ENCODE data around the gene LBHD1.
A peak's percentile ranks its signal among the peaks of the same experiment; 100 is the strongest.
"Not testable (repeated sequence)": the region's sequence is repeated elsewhere in the genome, so short reads cannot be mapped to it uniquely, and the experiment has no call there.

Gene LBHD1

GRCh38 chr11:62694455-62695167, 22.5 kb upstream of the LBHD1 start:
- DNase-seq (ENCODE audit: low spot score): peak; percentile 82

DNA sequence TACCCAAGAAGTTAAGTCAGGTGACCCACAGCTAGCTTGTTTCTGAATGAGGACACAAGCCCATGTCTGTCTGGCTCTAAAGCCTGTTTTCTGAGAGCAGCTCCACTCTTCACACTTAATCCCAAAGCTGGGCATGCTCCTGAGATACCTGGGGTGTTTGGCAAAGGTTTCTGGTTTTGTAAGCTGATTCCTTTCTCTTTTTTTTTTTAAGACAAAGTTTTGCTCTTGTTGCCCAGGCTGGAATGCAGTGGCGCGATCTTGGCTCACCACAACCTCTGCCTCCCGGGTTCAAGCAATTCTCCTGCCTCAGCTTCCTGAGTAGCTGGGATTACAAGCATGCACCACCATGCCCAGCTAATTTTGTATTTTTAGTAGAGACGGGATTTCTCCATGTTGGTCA, 21.6 kb upstream of the LBHD1 start:
- not testable (repeated sequence) for DNase-seq (ENCODE audit: low spot score)

- DNase-seq (ENCODE audit: low spot score): no peak
These were observed 17.5 kb upstream of the LBHD1 start, which contains the start of gene LRRN4CL for GRCh38 chr11:62689421-62690183. LRRN4CL (minus strand) TSS chr11:62689530; CDS start chr11:62688508, 1,022 bp downstream.

- DNase-seq (ENCODE audit: low spot score): no peak
These were observed 16.4 kb upstream of the LBHD1 start for GRCh38 chr11:62688491-62688890.

DNA sequence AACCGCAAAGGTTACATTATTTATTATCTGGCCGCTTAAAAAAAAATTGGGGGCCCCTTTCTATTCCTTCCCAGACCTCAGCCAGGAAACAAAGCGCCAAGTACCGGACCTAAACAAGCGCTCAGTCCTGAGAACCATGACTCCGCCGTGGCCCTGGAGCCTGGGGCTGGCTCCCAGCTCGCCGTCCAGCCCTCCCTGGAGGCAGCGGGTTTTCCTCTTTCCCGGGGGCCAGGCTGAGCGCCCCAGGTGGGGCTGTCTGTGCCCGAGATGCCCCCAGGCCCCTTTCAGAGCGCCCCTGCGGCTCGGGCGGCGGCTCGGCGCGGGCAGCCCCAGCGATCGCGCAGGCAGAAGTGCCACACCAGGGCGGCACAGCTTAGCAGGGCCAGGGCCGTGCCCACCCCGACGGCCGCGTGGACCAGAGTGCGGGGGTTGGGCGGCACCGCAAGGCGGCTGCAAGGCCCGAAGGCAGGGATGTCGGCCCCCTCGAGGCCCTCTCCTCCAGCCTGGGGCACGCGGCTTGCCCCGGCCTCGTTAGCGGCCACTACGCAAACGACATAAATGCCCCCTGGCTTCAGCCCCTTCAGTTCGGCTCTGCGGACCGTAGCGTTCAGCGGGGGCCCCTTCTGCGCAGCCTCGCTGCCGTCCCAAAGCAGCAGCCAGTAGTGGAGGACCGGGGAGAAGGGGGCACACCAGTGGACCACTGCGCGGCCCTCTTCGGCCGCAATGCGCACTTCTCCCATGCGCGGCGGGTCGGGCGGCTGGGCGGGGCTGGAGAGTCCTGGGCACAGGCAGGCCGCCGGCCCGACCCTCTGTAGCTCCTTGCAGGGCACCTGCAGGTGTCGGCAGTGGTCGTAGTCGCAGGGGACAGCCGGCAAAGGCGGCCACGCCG, 15.7 kb upstream of the LBHD1 start:
- no peak for DNase-seq (ENCODE audit: low spot score)

DNA sequence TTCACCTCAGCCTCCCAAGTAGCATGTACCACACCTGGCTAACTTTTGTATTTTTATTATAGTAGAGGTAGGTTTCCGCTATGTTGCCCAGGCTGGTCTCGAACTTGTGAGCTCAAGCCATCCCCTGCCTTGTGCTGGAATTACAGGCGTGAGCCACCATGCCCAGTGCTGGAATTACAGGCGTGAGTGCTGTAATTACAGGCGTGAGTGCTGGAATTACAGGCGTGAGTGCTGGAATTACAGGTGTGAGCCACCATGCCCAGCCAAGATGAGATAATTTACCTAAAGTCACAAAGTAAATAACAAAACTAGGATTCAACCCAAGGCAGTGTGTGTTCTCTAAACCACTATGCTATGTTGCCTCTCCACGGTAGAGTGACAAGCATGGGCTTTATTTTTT, 10.5 kb upstream of the LBHD1 start:
- DNase-seq (ENCODE audit: low spot score): no peak

- DNase-seq (ENCODE audit: low spot score): peak; percentile 79
These were observed 8.8 kb upstream of the LBHD1 start for GRCh38 chr11:62680825-62681240.

DNA sequence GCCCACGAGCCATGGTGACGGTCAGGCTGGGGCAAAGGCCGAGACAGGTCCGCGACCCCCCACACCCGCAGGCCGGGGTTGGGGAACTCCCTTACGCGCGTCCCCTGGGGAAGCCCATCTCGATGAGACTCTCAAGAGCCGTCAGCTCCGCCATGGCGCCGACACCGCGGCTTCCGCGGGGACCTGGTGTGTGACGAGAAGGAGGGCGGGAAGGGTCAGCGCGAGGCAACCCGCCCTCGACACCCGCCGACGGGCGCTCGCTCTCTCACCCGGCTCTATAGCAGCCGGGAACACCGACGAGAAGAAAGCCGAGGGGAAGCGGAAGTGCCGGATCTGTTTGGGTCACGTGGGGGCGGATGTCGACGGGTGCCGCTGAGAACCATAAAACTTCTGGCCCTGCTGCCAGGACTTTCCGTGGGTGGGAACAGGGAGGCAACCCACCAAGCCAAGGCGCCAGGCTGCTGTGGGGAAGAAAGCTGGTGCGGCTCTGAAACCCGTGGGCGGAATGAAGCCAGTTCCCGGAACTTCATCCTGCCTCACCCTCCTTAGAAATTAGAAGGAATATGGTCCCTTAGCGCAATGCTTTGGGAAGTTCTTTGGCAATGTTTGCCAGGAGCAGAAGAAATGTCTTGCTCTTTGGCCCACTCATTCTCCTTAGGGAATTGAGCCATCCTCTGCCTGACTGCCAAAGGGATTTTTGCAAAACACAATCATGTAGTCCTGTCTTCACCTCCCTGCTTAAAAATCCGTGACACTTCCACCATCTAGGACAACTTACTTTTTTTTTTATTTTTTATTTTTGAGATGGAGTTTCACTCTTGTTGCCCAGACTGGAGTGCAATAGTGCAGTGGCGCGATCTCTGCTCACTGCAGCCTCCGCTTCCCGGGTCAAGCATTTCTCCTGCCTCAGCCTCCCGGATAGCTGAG, 7.0 kb upstream of the LBHD1 start, which contains the start of gene UBXN1:
Gene UBXN1, minus strand, starts transcription at position 304 of the 927 bp plus-strand sequence. Its CDS starts 150 bp downstream, at position 154.
- peak; percentile 90 for DNase-seq (ENCODE audit: low spot score)

GRCh38 chr11:62678433-62678769, 6.3 kb upstream of the LBHD1 start:
- DNase-seq (ENCODE audit: low spot score): no peak

DNA sequence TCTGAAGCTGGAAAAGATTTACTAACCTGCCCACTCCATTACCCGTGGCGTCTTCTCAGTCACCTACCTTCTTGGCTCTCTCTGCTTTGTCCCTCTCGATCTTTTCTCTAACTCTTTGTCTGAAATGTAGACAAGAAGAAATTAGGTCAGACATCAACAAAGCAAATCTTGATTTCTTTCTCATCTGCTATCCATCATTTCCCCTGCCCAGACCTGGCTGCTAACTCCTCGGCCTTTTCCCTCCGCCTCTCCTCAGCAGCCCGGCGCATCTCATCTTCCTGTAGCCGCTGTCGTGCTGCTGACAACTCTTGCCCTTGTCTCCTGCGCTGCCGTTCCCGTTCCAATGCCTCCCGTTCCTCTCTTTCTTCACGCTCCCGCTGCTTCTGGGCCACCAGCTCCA, 5.6 kb upstream of the LBHD1 start:
- DNase-seq (ENCODE audit: low spot score): no peak

- no peak for DNase-seq (ENCODE audit: low spot score)
These were observed 5.1 kb upstream of the LBHD1 start for GRCh38 chr11:62677156-62677555.

DNA sequence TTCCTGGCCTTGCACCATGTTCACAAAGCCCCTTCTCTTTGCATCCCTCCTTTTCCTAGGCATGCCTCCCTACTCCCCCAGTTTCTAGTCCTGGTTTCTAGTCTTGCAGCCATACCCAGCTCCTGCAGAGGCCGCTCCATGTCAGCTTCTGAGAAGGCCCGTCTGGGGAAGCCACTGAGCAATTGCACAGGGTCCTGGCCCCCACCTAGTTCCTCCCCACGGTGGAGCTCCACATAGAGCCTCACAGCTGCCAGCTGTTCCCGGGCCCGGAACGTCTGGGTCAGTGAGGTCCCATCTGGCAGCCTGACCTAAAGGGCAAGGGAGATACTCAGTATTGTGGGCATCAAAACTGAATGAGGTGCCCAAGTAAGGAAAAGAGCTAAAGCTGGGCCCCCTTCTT, 4.6 kb upstream of the LBHD1 start:
- no peak for DNase-seq (ENCODE audit: low spot score)

GRCh38 chr11:62675415-62675814, 3.3 kb upstream of the LBHD1 start:
- DNase-seq (ENCODE audit: low spot score): not testable (repeated sequence)

- no peak for DNase-seq (ENCODE audit: low spot score)
These were observed 1.1 kb upstream of the LBHD1 start for GRCh38 chr11:62673196-62673525.

DNA sequence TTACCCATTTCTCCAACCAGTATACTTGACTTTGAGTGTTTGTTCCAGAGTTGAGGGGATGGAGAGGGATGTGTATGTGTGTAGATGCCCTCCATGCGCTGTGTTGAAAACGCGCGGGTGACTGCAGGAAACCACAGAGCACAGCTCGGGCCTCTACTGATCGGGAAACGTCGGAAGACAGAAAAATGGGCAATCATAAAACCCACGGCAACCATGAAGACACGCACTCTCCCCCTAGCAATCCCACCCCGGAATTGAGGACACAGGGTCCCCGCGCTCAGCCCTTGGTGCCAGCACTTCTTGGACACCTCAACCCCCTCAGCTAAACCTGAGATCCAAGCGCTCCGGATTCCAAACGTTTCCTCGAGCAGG, 845 bp downstream of the LBHD1 start:
- no peak for DNase-seq (ENCODE audit: low spot score)

GRCh38 chr11:62669420-62670161, 2.5 kb downstream of the LBHD1 start:
- peak; percentile 30 for DNase-seq (ENCODE audit: low spot score)

GRCh38 chr11:62667460-62667859, 4.6 kb downstream of the LBHD1 start:
- no peak for DNase-seq (ENCODE audit: low spot score)

- DNase-seq (ENCODE audit: low spot score): no peak
These were observed 5.7 kb downstream of the LBHD1 start for GRCh38 chr11:62666259-62666926.

DNA sequence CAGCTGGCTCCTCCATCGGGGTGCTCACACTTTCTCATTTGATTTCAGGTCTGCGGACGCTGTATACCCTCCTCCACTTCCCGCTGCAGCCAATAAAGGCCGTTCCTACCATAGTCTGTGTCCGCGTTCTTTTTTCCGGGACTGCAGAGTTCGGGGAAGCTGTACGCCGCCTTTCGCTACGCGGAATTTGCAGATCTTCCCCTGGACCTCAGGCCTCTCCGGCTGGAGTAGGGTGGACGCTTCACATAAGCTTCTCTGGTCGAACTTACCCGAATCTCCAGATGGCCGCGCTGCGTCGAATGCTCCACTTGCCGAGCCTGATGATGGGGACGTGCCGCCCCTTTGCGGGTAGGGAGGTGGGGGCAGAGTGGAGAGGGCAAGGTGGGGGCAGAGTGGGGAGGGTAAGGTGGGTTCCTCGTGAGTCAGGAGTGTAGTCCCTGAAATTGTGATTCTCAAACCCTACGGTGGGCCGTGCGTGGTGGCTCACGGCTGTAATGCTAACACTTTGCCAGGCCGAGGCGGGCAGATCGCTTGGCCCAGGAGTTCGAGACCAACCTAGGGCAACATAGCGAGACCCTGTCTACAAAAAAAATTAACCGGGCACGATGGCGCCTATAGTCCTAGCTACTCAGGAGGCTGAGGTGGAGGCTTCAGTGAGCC, 6.3 kb downstream of the LBHD1 start:
- peak; percentile 40 for DNase-seq (ENCODE audit: low spot score)
